Measurements from ENCODE around the gene TLR9.
"Not testable (repeated sequence)": the region's sequence is repeated elsewhere in the genome, so short reads cannot be mapped to it uniquely, and the experiment has no call there.

TLR9 gene

GRCh38 chr3:52191663-52192062, 33.8 kb downstream of the TLR9 start:
- no peak for DNase-seq

GRCh38 chr3:52190294-52191074, 35.0 kb downstream of the TLR9 start:
- no peak for DNase-seq

- no peak for DNase-seq
These were observed 36.9 kb downstream of the TLR9 start for GRCh38 chr3:52188556-52188955.

- DNase-seq: no peak
These were observed 38.7 kb downstream of the TLR9 start for GRCh38 chr3:52186729-52187128.

GRCh38 chr3:52185837-52186236, 39.6 kb downstream of the TLR9 start:
- DNase-seq: no peak

GRCh38 chr3:52185311-52185710, 40.1 kb downstream of the TLR9 start:
- no peak for DNase-seq

GRCh38 chr3:52184690-52185089, 40.8 kb downstream of the TLR9 start:
- no peak for DNase-seq

GRCh38 chr3:52183786-52184445, 41.5 kb downstream of the TLR9 start:
- no peak for DNase-seq

- DNase-seq: no peak
These were observed 42.8 kb downstream of the TLR9 start for GRCh38 chr3:52182691-52183090.

GRCh38 chr3:52182196-52182595, 43.2 kb downstream of the TLR9 start:
- no peak for DNase-seq

GRCh38 chr3:52181543-52181942, 43.9 kb downstream of the TLR9 start:
- DNase-seq: no peak

GRCh38 chr3:52178537-52178936, 46.9 kb downstream of the TLR9 start:
- no peak for DNase-seq

- DNase-seq: not testable (repeated sequence)
These were observed 47.3 kb downstream of the TLR9 start for GRCh38 chr3:52178126-52178525.

GRCh38 chr3:52177701-52178042, 47.8 kb downstream of the TLR9 start:
- DNase-seq: no peak

GRCh38 chr3:52176951-52177700, 48.3 kb downstream of the TLR9 start:
- DNase-seq: no peak

- DNase-seq: no peak
These were observed 49.2 kb downstream of the TLR9 start for GRCh38 chr3:52176180-52176752.

GRCh38 chr3:52175416-52176179, 49.8 kb downstream of the TLR9 start:
- DNase-seq: no peak

- DNase-seq: no peak
These were observed 50.5 kb downstream of the TLR9 start for GRCh38 chr3:52174896-52175295.

- no peak for DNase-seq
These were observed 52.3 kb downstream of the TLR9 start for GRCh38 chr3:52173101-52173500.

- no peak for DNase-seq
These were observed 53.1 kb downstream of the TLR9 start for GRCh38 chr3:52172262-52172757.

GRCh38 chr3:52171514-52172261, 53.8 kb downstream of the TLR9 start:
- DNase-seq: peak; percentile 19

Data from fibroblast of skin of scalp (primary cell).